ENCODE data around the gene RBM22.

The RBM22 gene

DNA sequence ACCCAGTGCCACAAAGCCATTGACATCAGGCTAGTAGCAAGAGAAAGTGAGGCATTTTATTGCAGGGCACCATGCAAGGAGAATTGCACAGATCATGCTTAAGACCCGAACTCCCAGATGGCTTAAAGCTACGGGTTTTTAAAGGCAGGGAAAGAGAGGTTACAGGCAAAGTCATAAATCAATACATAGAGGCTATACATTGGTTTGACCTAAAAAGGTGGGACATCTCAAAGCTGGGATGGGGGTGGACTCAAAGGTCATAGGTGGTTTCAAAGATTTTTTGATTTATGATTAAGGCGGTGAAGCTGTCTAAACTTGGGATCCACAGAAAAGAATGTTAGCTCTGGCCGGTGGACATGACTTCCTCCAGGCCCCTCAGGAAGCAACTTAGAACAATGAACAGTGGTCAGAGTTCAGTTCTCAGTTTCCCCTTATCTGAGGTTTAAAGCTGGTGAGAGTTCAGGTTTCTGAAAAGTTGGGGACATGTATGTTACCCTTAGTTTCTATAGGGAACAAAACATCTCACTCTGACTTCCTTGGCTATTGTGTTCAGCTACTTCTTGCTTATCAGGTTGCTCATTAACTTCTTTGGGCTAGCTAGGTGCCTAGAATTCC, 6.0 kb upstream of the RBM22 start:
- DNase-seq (ENCODE audit: low read depth): no peak
- no peak overlapping the region for H3K4me3 ChIP-seq (ENCODE audit: low read depth, low read length)
- TF ChIP-seq, protein P1, sequence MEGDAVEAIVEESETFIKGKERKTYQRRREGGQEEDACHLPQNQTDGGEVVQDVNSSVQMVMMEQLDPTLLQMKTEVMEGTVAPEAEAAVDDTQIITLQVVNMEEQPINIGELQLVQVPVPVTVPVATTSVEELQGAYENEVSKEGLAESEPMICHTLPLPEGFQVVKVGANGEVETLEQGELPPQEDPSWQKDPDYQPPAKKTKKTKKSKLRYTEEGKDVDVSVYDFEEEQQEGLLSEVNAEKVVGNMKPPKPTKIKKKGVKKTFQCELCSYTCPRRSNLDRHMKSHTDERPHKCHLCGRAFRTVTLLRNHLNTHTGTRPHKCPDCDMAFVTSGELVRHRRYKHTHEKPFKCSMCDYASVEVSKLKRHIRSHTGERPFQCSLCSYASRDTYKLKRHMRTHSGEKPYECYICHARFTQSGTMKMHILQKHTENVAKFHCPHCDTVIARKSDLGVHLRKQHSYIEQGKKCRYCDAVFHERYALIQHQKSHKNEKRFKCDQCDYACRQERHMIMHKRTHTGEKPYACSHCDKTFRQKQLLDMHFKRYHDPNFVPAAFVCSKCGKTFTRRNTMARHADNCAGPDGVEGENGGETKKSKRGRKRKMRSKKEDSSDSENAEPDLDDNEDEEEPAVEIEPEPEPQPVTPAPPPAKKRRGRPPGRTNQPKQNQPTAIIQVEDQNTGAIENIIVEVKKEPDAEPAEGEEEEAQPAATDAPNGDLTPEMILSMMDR (IDR thresholded peaks at IDR 0.05; ENCODE audit: low read depth, low read length): no peak
- TF ChIP-seq, protein P2, sequence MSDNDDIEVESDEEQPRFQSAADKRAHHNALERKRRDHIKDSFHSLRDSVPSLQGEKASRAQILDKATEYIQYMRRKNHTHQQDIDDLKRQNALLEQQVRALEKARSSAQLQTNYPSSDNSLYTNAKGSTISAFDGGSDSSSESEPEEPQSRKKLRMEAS (IDR thresholded peaks at IDR 0.05; ENCODE audit: low read depth, low read length): no peak
- TF ChIP-seq MYC (IDR thresholded peaks at IDR 0.05; ENCODE audit: low read depth, low read length): no peak

DNA sequence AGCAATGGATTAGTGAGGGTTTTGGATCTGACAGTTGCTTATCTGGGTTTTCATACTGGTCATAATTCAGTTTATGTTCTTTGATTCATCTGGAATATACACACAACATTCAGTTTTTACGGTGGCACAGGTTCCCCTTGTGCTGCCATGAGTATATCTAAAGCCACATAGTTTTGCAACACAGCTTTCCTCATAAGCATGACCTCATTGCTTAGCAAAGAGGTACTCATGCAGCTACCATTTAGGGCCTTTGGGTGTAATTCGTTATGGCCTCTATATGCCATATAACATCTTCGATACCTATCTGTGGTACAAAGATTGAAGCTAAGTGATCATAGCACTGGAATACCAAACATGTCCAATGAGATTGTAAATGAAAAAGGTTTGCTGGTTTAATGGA, 2.9 kb upstream of the RBM22 start:
- no peak overlapping the region for H3K4me3 ChIP-seq (ENCODE audit: low read depth, low read length)
- peak; percentile 69 for DNase-seq (ENCODE audit: low read depth)
- TF ChIP-seq MYC (IDR thresholded peaks at IDR 0.05; ENCODE audit: low read depth, low read length) (no peak), POLR2A (IDR thresholded peaks at IDR 0.05; ENCODE audit: extremely low read depth, insufficient read length) (no peak)
- TF ChIP-seq, protein P2 (IDR thresholded peaks at IDR 0.05; ENCODE audit: low read depth, low read length): no peak
- TF ChIP-seq, protein P1 (IDR thresholded peaks at IDR 0.05; ENCODE audit: low read depth, low read length): no peak

DNA sequence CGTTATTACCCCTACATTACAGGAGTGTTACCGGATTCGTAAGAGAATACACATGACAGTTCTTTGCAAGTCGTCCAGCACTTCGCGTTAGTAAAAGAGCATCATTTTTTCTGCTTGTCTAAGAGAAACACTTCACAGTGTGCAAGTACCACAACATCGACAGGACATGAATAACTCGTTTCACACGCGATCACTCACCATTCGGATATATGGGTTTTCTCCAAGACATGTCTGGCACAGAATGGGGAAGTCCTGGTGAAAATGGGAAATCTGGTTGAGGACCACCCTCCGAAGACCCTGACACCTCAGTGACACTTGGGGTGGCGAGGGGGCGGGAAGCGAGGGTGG, 642 bp downstream of the RBM22 start:
- DNase-seq (ENCODE audit: low read depth): no peak
- TF ChIP-seq, protein P1 (IDR thresholded peaks at IDR 0.05; ENCODE audit: low read depth, low read length): no peak
- TF ChIP-seq POLR2A (IDR thresholded peaks at IDR 0.05; ENCODE audit: extremely low read depth, insufficient read length) (no peak), MYC (IDR thresholded peaks at IDR 0.05; ENCODE audit: low read depth, low read length) (no peak)
- TF ChIP-seq, protein P2 (IDR thresholded peaks at IDR 0.05; ENCODE audit: low read depth, low read length): no peak
- peak overlapping the region; percentile 100 for H3K4me3 ChIP-seq (ENCODE audit: low read depth, low read length)

DNA sequence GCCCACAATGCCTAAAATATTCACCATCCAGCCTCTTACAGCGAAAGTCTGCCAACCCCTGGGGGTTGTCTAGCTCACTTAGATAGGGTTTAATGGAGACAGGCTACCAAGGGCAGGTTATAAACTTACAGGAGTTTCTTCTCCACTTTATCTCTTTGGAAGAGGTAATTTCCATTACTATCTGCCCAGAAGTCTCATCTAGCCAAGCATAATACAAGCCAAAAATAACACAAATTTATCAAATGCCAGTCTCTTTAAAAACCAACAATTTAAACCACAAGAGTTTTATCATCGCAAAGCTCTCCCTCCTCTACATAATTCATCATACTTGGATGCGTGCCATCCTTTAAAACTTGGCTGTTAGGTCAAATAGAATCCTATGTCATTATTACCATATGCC, 6.2 kb downstream of the RBM22 start:
- no peak overlapping the region for H3K4me3 ChIP-seq (ENCODE audit: low read depth, low read length)
- TF ChIP-seq, protein P1 (IDR thresholded peaks at IDR 0.05; ENCODE audit: low read depth, low read length): no peak
- TF ChIP-seq, protein P2 (IDR thresholded peaks at IDR 0.05; ENCODE audit: low read depth, low read length): no peak
- no peak for TF ChIP-seq POLR2A (IDR thresholded peaks at IDR 0.05; ENCODE audit: extremely low read depth, insufficient read length)
- TF ChIP-seq MYC (IDR thresholded peaks at IDR 0.05; ENCODE audit: low read depth, low read length): no peak
- DNase-seq (ENCODE audit: low read depth): no peak

DNA sequence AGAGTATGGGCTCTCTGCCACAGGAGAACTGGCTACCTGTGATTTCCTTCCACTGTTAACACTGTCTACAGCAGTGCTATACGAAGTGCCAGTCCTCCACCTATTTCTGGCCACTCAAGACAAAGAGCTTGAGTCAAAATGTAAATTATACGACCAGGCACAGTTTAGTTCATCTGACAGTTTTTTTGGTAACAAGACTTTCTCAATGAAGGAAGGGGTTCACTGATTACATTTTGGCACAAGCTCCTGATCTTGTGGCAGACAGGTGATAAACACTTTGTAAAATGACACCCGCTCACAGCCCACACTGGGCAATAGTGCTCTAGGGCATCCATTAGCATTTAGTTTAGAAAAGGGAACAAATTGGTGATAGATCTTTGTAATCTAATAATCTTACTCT, 8.6 kb downstream of the RBM22 start:
- TF ChIP-seq POLR2A (IDR thresholded peaks at IDR 0.05; ENCODE audit: extremely low read depth, insufficient read length) (no peak), MYC (IDR thresholded peaks at IDR 0.05; ENCODE audit: low read depth, low read length) (no peak)
- TF ChIP-seq, protein P1 (IDR thresholded peaks at IDR 0.05; ENCODE audit: low read depth, low read length): no peak
- TF ChIP-seq, protein P2 (IDR thresholded peaks at IDR 0.05; ENCODE audit: low read depth, low read length): no peak
- no peak for DNase-seq (ENCODE audit: low read depth)
- no peak overlapping the region for H3K4me3 ChIP-seq (ENCODE audit: low read depth, low read length)

Measured in NB4 (cell line).